GM12864 (cell line): ENCODE results near the gene ITGB7.

Experiments
- DNase-seq: peaks from one replicate; pipeline ENCODE4 v3.0.0-alpha.2; 2011; ENCODE audit warnings: low read depth
- H3K4me3 ChIP-seq: 2 replicates; pipeline ENCODE4 v1.5.1; 2011; ENCODE audit warnings: mild to moderate bottlenecking, low read depth, low read length, control low read depth
- CTCF ChIP-seq: IDR thresholded peaks from 2 replicates; pipeline ENCODE4 v1.5.1; 2011; ENCODE audit warnings: low read depth, mild to moderate bottlenecking, moderate library complexity, low read length, control low read depth, inconsistent platforms; ENCODE audit errors: missing control alignments

Gene ITGB7

GRCh38 chr12:53191885-53192530, 15.0 kb downstream of the ITGB7 start:
- no peak for TF ChIP-seq CTCF
- no peak for DNase-seq

GRCh38 chr12:53191096-53191884, 15.8 kb downstream of the ITGB7 start:
- H3K4me3 ChIP-seq, result no peak overlapping the region
- no peak for TF ChIP-seq CTCF
- no peak for DNase-seq

More at GRCh38 chr12:53191885-53192530, 15.0 kb downstream of the ITGB7 start:
- H3K4me3 ChIP-seq, result no peak overlapping the region

GRCh38 chr12:53190108-53190729, 16.8 kb downstream of the ITGB7 start:
- no peak for DNase-seq
- peak; percentile 89 for TF ChIP-seq CTCF
- H3K4me3 ChIP-seq, result no peak overlapping the region

- no peak for DNase-seq
- H3K4me3 ChIP-seq, result no peak overlapping the region
- TF ChIP-seq CTCF, result no peak
These were observed 19.7 kb downstream of the ITGB7 start for GRCh38 chr12:53187145-53187899.

GRCh38 chr12:53186745-53187144, 20.3 kb downstream of the ITGB7 start:
- DNase-seq, result no peak
- H3K4me3 ChIP-seq, result no peak overlapping the region

More at GRCh38 chr12:53186745-53187144, 20.3 kb downstream of the ITGB7 start:
- TF ChIP-seq CTCF, result no peak
